Measurements from ENCODE around the gene NKX6-2.
"Not testable (repeated sequence)": the region's sequence is repeated elsewhere in the genome, so short reads cannot be mapped to it uniquely, and the experiment has no call there.

The NKX6-2 gene

DNA sequence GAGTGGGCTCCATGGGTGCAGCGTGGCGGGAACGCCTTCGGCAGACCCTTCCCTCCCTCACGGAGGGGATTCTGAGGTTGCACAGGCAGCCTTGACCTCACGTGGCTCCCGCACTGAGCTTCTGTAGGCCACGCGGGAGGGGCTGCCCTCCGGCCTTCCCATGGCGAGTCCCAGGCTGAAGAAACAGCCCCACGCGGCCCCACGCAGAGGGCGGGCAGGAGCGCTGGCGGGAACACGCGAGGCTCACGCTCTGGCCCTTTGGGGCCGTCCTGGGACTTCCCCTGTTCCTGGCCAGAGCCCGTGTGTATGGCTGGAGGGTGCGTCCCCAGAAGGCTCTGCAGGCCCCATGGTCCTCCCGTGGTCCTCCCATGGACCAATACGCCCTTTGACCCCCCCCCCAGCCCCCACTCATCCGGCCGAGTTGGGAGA lies 21.7 kb upstream of the NKX6-2 start:
- H3K27ac Mint-ChIP-seq, result no peak overlapping the region
- H3K4me1 Mint-ChIP-seq (ENCODE audit: low read depth), result no peaks in the 10 kb centered on the region
- no peaks in the 10 kb centered on the region for H3K9me3 Mint-ChIP-seq
- no peaks in the 10 kb centered on the region for H3K27me3 Mint-ChIP-seq
- no peaks in the 10 kb centered on the region for H3K36me3 Mint-ChIP-seq (ENCODE audit: low read depth)
- H3K4me3 Mint-ChIP-seq, result no peak overlapping the region

DNA sequence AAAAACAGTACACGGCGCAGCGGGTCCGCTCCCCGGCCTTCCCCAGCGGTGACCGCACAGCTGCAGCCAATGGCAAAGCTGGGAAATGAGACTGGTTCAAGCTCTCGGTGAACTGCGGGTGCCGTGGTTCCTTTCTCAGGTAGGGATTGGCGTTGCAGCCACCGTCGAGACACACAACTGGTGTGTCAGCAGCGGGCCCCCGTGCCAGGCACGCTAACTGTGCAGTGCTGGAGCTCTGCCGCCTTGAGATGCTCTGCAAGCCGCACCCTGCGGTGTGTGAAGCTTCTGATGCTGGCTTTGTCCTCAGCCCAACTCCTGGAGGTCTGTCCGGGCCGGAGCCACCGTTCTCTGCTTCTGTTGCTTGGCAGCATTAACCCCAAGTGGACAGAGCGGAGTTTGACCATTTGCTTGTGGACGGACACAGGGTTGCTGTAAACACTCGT lies 20.6 kb upstream of the NKX6-2 start:
- Mint-ChIP-seq H3K27ac (no peak overlapping the region), H3K27me3 (no peaks in the 10 kb centered on the region), H3K4me1 (ENCODE audit: low read depth) (no peaks in the 10 kb centered on the region), H3K9me3 (no peaks in the 10 kb centered on the region), H3K36me3 (ENCODE audit: low read depth) (no peaks in the 10 kb centered on the region), H3K4me3 (no peak overlapping the region)

DNA sequence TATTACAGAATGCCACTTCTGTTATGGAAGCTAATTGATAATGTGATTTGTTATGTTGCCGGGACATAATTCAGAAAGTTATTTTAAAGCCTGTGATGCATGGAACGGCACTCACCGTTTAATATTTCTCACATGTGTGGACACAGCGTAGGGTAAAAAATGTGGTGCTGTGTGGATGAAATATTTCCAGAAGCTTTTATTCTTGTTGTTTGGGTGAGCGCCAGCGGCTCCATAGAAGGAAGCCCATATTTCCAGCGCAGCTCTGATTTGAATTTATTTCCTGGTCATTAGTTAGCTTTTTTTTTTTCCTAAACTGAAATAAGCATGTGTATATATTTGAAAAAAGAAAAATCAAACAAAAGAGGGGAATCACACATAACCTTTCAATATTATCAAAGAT lies 20.2 kb upstream of the NKX6-2 start:
- no peaks in the 10 kb centered on the region for H3K4me1 Mint-ChIP-seq (ENCODE audit: low read depth)
- no peaks in the 10 kb centered on the region for H3K27me3 Mint-ChIP-seq
- no peaks in the 10 kb centered on the region for H3K9me3 Mint-ChIP-seq
- no peak overlapping the region for H3K4me3 Mint-ChIP-seq
- no peak overlapping the region for H3K27ac Mint-ChIP-seq
- H3K36me3 Mint-ChIP-seq (ENCODE audit: low read depth), result no peaks in the 10 kb centered on the region

DNA sequence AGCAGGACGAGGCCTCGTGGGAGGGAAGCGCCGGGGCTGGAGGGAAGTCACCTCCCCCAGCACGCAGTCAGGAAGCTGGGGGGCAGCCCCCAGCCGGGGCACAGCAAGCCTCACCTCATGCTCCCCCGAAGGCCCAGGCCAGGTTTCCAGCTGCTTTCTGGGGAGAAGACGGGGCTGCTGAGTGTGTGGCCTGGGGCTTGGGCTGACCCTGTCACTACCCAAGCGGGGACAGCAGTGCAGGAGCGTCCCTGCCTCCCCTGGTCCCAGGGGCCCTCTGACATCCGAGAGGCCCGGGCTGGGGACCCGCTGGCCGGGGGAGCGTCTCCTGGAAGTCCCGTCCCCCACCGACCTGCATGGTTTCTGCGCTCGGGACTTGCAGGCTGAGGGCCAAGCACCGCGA lies 19.7 kb upstream of the NKX6-2 start:
- Mint-ChIP-seq H3K36me3 (ENCODE audit: low read depth) (no peaks in the 10 kb centered on the region), H3K4me3 (no peak overlapping the region), H3K27ac (no peak overlapping the region), H3K27me3 (no peaks in the 10 kb centered on the region), H3K9me3 (no peaks in the 10 kb centered on the region), H3K4me1 (ENCODE audit: low read depth) (no peaks in the 10 kb centered on the region)

DNA sequence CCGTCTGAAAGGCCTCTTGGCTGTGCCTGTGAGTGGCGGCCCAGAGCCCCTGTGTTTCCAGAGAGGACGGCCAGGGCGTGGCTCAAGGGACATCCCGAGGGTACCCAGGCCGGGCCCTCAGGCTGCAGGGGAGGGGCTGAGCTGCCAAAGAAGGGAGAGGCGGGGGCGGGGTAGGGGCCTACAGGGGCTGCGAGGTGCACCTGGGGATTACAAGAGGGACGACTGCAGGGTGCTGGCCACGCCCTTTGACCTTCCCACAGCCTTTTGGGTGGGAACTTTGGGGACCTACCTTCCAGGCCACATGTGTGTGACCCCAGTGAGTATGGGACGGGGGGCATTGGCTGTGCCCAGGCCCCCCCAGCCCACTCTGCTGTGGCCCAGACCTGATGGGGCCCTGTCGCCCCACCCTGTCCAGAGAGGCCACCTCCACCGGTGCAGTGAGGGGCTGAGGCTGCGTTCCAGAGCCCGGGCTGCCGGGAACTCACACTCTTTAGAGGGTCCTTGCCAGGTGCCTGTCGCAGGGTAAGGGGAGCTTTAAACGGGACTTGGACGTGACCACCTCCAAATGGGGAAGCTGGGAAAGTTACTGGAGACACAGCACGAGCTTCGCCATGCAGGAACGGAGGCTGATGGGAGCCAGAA lies 19.0 kb upstream of the NKX6-2 start:
- Mint-ChIP-seq H3K36me3 (ENCODE audit: low read depth) (no peaks in the 10 kb centered on the region), H3K9me3 (no peaks in the 10 kb centered on the region), H3K4me1 (ENCODE audit: low read depth) (no peaks in the 10 kb centered on the region), H3K27ac (no peak overlapping the region), H3K27me3 (no peaks in the 10 kb centered on the region), H3K4me3 (no peak overlapping the region)

DNA sequence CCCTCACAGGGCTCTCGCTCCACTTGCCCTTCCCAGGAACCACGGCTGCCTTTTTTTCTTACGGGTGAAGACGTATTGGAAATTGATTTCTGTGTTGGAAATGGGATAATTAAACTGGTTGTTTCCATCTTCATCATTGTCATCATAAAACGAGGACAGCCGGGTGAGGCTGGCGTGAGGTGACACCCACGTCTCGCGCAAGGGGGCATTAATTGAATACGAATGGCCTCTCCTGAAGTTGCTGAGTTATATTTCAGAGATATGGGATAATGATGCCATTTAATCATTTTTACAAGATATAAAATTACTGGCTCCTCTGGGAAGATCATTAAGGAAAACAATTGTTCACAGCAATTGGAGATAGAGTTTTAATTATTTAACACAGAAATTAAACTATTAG lies 18.3 kb upstream of the NKX6-2 start:
- no peaks in the 10 kb centered on the region for H3K4me1 Mint-ChIP-seq (ENCODE audit: low read depth)

DNA sequence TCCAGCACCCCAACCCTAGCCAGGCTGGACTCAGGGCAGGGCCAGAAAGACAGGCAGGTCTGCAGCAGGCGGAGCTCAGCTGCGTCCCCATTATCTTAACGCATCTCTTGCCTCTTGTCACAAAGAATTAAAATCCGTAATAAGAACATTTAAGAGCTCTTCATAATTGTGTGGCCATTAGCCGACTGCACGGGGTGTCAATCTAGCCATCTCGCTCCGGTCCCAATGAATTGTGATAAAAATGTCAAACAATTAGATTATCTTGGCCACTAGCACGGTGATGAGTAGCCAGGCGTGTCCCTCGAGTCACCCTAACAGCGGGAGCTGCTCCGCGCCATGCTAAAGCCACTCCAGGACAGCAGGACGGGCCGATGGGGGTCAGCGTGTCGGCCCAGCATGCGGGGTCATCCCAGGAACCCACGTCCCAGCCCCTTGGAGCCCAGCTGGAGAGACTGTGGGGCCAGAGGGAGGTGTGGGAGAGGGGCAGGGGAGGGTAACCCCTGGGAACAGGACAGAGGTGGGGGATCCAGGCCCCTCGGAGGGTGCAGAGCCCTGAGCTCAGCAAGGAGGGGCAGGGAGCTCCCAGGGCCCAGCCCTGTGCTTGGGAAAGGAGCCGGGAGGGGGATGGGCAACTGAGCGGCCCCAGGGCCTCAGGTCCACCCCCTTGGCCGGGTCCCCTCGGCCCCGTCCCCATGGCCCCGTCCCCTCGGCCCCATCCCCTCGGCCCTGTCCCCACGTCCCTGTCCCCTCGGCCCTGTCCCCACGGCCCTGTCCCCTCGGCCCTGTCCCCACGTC lies 17.7 kb upstream of the NKX6-2 start:
- no peaks in the 10 kb centered on the region for H3K27me3 Mint-ChIP-seq
- no peak overlapping the region for H3K4me3 Mint-ChIP-seq
- no peaks in the 10 kb centered on the region for H3K36me3 Mint-ChIP-seq (ENCODE audit: low read depth)
- no peak overlapping the region for H3K27ac Mint-ChIP-seq
- no peaks in the 10 kb centered on the region for H3K9me3 Mint-ChIP-seq
- no peaks in the 10 kb centered on the region for H3K4me1 Mint-ChIP-seq (ENCODE audit: low read depth)

More for the DNA sequence above, 18.3 kb upstream of the NKX6-2 start:
- no peaks in the 10 kb centered on the region for H3K9me3 Mint-ChIP-seq
- H3K4me3 Mint-ChIP-seq, result no peak overlapping the region
- no peak overlapping the region for H3K27ac Mint-ChIP-seq
- H3K36me3 Mint-ChIP-seq (ENCODE audit: low read depth), result no peaks in the 10 kb centered on the region
- H3K27me3 Mint-ChIP-seq, result no peaks in the 10 kb centered on the region

DNA sequence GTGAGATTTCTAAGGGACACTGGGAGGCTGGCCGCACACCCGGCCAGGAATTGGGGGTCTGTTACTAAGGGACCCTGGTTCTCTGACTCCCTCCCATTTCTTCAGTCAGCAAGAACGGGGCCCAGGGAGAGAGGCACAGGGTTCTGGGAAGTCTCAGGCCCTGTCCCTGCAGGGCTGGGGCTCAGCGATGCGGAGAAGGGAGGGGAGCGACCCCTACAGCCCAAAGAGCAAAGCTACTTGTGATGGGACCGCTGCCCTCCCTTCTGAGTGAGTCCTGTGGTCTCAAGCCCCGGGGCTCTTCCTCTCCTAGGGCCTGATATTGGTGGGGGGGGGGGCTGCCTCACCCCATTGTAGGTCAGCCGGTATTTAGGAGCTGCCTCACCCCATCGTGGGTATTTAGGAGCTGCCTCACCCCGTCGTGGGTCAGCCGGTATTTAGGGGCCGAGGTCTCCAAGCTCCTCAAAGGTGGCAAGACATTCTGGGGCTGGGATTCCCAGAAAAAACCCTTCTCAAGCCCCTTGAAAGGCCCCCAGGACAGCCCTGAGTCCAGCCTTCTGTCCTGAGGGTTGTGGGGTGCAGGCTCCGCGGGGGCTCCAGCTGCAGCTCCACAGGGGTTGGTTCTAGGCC lies 16.9 kb upstream of the NKX6-2 start:
- H3K36me3 Mint-ChIP-seq (ENCODE audit: low read depth), result no peaks in the 10 kb centered on the region
- H3K4me1 Mint-ChIP-seq (ENCODE audit: low read depth), result no peaks in the 10 kb centered on the region
- H3K27me3 Mint-ChIP-seq, result no peaks in the 10 kb centered on the region
- H3K27ac Mint-ChIP-seq, result no peak overlapping the region
- no peaks in the 10 kb centered on the region for H3K9me3 Mint-ChIP-seq
- H3K4me3 Mint-ChIP-seq, result no peak overlapping the region

DNA sequence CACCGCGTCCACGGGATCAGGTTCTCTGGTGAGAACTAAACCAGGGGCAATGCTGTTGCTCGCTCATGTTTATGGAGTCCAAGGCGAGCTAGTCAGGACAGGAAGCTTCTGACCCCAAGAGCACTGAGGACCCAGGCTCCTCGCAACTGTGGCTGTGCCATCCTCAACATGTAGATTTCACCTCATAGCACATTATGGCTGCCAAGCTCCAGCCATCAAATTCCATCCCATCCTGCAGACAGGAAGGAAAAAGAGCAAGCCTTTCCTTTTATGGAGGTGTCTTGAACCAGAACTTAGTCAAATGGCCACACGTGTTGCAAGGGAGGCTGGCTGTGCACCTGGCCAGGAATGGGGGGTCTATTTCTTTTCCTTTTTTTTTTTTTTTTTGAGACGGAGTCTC lies 16.1 kb upstream of the NKX6-2 start:
- no peaks in the 10 kb centered on the region for H3K4me1 Mint-ChIP-seq (ENCODE audit: low read depth)
- no peak overlapping the region for H3K27ac Mint-ChIP-seq
- no peaks in the 10 kb centered on the region for H3K36me3 Mint-ChIP-seq (ENCODE audit: low read depth)
- no peaks in the 10 kb centered on the region for H3K27me3 Mint-ChIP-seq
- no peak overlapping the region for H3K4me3 Mint-ChIP-seq
- H3K9me3 Mint-ChIP-seq, result no peaks in the 10 kb centered on the region

DNA sequence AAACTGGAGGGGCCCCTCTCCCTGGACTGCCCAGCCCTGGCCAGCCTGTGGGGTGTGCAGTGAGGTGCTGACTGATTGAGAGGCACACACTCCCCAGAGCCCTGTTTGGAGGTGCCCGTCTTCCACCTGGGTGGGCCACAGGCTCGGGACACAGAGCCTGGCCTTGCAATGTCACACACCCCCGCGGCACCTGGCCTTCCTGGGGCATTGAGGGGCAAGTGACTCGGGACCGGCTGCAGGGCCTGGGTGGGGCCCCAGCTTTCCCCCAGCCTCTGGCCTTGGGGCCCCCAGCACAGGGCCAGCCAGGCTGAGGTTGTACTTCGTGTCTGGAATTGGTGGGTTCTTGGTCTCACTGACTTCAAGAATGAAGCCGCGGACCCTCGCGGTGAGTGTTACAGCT lies 13.9 kb upstream of the NKX6-2 start:
- Mint-ChIP-seq H3K36me3 (ENCODE audit: low read depth) (no peaks in the 10 kb centered on the region), H3K4me1 (ENCODE audit: low read depth) (no peaks in the 10 kb centered on the region), H3K27me3 (no peaks in the 10 kb centered on the region), H3K4me3 (no peak overlapping the region), H3K9me3 (no peaks in the 10 kb centered on the region), H3K27ac (no peak overlapping the region)

DNA sequence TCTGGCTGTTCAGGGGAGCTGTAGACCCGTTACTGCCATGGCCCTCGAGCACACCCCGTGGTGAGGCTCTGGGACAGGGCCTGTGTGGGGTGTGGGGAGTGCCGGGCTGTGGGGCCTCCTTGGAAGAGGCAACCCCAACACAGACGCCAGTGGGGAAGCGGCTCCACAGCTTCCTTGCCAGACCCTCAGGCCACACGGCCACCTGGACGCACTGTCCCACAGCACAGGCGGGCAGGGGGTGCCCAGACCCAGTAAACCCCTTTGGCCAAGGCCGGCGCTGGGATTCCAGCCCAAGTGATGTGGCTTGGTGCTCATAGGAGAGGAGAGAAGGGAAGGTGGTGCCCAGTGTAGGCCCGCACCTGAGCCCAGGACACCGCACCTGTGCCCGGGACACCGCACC lies 12.9 kb upstream of the NKX6-2 start:
- H3K36me3 Mint-ChIP-seq (ENCODE audit: low read depth), result no peaks in the 10 kb centered on the region
- H3K27ac Mint-ChIP-seq, result no peak overlapping the region
- H3K4me1 Mint-ChIP-seq (ENCODE audit: low read depth), result no peaks in the 10 kb centered on the region
- no peaks in the 10 kb centered on the region for H3K9me3 Mint-ChIP-seq
- no peak overlapping the region for H3K4me3 Mint-ChIP-seq
- H3K27me3 Mint-ChIP-seq, result no peaks in the 10 kb centered on the region

DNA sequence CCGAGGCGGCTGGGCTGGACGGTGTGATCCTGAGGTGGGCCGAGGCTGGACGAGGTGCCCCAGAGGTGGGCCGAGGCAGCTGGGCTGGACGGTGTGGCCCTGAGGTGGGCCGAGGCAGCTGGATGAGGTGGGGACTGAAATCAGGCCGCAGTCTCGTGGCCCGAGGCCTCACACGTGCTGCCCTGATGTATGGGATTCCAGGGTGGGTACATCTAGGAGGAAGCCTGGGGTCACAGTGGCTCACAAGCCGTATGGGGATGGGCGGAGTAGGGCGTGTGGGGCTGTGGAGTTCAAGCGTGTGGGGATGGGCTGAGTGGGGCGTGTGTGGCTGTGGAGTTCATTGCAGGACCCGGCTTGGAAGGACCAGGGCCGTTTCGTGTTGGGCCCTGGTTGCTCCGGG lies 12.5 kb upstream of the NKX6-2 start:
- H3K27me3 Mint-ChIP-seq, result no peaks in the 10 kb centered on the region
- no peaks in the 10 kb centered on the region for H3K9me3 Mint-ChIP-seq
- no peak overlapping the region for H3K27ac Mint-ChIP-seq
- H3K36me3 Mint-ChIP-seq (ENCODE audit: low read depth), result no peaks in the 10 kb centered on the region
- no peaks in the 10 kb centered on the region for H3K4me1 Mint-ChIP-seq (ENCODE audit: low read depth)
- H3K4me3 Mint-ChIP-seq, result no peak overlapping the region

DNA sequence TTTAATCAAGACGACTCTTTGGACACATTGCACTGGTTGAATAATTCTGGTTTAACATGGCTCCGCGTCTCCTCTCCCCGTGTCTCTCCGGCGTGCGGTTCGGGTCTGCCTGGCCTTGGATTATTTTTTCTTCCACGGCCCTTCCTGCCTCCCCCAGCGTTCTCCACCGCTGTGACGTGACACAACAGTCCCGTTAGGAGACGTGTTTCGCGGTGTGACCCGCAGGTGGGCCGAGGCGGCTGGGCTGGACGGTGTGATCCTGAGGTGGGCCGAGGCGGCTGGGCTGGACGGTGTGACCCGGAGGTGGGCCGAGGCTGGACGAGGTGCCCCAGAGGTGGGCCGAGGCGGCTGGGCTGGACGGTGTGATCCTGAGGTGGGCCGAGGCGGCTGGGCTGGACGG lies 12.0 kb upstream of the NKX6-2 start:
- not testable (repeated sequence) for H3K36me3 Mint-ChIP-seq (ENCODE audit: low read depth); H3K27me3 Mint-ChIP-seq; H3K4me1 Mint-ChIP-seq (ENCODE audit: low read depth); H3K4me3 Mint-ChIP-seq; H3K9me3 Mint-ChIP-seq; H3K27ac Mint-ChIP-seq

DNA sequence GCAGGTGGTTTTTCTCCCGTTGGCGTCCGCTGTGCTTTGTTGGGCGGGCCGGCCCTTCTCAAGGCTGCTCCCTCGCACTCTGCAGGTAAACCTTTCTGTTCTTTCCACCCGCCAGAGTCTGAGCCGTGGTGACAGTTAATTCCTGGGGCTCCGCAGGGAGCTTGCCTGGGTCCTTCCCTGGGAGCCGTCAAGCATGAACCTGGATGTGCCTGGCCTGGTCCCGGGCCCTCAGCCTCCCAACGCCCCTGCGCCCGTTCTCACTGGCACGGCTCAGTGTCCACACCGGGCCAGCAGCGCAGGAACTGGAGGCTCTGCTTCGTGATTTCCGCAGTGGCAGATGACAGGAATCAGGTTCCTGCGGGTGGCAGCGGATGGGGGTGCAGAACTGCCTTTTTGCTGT lies 10.9 kb upstream of the NKX6-2 start:
- H3K27ac Mint-ChIP-seq, result no peak overlapping the region
- H3K27me3 Mint-ChIP-seq, result no peaks in the 10 kb centered on the region
- H3K4me1 Mint-ChIP-seq (ENCODE audit: low read depth), result no peaks in the 10 kb centered on the region
- no peaks in the 10 kb centered on the region for H3K9me3 Mint-ChIP-seq
- H3K36me3 Mint-ChIP-seq (ENCODE audit: low read depth), result no peaks in the 10 kb centered on the region
- H3K4me3 Mint-ChIP-seq, result no peak overlapping the region

Data from stimulated activated naive CD8-positive, alpha-beta T cell treated with anti-CD3 and anti-CD28 coated beads, Interleukin-15, Interleukin-2, amounts not matched to agents 100 ng/mL and 50 ng/mL, for 24 hours (primary cell).